Measurements from ENCODE around the gene CHD6.

Gene CHD6

DNA sequence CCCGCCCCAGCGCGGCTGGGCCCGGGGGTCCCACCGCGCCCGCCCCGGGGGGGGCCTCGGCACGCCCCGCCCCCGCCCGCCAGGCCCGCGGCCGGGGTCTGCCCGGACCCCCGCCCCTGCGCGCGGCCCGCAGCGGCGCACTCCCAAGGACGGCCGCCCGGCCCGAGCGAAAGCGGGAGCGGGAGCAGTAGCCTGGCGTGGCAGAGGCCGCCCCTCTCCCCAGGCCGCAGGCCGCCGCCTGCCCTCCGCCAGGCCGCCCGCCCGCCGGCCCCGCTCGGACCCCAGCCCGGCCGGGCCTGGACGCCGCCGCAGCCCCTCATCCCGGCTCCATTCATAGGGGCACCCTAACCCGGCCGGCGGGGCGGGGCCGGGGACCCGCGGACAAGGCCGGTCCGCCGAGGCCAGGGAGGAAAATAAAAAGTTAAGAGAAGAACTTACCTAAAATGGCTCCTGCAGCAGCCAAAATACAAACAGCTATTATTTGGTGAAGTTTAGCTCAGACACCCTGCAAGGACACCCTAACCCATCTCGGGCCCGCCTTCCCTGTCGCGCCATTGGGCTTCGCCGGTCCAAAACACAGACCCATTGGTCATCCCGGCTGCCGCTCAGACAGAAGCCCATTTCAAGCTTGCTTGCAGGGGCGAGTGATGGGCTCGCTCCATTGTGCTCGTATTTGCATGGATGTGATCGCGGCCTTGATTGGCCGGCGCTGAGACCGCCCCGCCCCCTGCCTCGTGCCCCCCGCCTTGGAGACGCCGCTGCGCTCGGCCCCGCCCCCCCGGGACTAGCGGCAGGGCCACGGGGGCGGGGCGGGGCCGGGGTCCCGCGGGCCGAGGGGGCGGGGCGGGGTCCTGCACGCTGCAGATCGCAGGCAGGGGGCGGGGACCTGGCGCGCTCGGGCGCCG is at the start of gene CHD6:
Gene CHD6 (minus strand): TSS at position 476 of the 905 bp plus-strand sequence. CDS start 67,040 bp downstream, outside the sequence.
- DNase-seq, result peak; percentile 98 to 99

GRCh38 chr20:41664584-41664983 is 46.4 kb upstream of the CHD6 start:
- DNase-seq, result no peak

DNA sequence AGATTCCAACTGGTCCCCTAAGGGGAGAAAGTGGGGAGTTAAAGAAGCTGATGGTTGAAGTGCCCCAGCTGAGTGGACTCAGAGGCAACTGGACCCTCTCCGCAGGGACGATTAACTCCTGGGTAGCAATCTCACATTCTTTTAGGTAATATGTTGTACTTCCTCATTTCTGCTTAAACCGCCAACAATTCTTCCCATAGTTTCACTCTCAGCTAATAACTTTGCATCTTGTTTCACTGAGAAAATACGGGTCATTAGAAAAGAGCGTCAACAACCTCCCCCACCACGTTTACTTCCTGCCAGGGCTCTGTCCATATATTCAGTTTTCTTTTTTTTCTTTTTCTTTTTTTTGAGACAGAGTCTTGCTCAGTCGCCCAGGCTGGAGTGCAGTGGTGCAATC is 39.5 kb upstream of the CHD6 start:
- DNase-seq, result no peak

DNA sequence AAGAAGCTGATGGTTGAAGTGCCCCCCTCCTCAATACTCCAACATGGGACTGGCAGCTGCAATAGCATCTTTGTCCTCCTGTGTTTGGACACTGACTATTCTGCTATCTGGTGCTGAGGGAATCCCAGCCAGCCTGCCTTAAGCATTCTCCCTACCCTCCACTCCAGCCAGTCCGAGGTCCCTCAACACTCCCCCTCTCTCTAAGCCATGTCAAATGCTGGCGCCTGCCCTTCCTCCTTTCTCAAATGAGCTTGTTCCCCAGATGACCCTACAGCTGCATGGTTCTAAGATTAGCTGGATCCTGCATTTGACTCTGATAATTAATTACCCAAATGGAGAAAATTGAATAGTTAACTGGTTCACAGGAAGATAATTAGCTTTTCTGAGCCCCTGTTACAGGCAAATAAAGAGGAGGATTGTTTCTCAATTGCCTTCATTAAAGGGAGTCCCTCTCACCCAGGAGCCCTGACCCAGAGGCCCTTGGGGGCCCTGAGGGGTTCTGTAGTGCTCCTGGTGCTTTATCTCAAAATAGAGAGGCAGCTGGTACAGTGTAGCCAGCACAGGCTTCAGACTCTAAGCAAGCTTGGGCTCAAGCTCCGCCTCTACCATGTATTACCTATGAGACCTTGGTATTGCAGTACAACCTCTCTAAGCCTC is 37.9 kb upstream of the CHD6 start:
- no peak for DNase-seq

- DNase-seq, result no peak
These were observed 36.7 kb upstream of the CHD6 start for GRCh38 chr20:41654884-41655283.

DNA sequence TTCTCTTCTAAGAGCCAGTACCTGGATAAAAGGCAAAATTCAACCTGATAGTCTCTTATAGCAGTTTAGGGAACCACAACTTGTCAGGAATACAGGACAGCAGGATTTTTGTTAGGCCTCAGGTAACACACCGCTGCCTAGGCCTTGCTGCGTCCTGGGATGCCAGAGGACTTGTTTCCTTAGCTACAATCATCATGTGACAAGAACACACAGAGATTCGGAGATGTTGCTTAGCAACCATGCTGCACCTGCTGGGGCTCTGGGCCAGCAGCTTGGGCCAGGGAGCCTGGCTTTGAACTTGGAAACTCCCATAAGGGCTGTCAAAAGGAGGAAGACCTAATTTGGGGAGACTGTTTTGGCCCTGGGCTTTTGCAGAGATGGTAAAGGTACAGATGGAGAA is 36.1 kb upstream of the CHD6 start:
- no peak for DNase-seq

GRCh38 chr20:41650231-41650948 is 32.2 kb upstream of the CHD6 start:
- no peak for DNase-seq

- no peak for DNase-seq
These were observed 31.3 kb upstream of the CHD6 start for GRCh38 chr20:41649489-41649888.

DNA sequence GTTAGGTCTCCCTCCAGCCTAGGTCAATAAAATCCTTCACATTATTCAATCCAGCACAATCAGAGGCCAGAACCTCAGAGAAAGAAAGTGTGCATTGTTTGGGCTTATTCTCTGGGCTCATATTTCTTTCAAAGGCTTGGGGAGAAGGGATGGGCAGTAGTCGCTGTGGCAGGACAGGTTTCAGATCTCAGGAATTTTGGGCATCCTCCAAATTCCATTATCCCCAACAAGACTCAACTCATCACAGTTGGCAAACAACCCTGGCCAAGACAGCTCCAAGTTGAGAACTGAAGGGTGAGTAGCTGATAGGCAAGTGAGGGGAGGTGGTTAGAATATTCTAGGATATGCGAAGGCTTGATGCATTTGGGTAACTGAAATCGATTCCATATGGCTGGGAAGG is 27.2 kb upstream of the CHD6 start:
- no peak for DNase-seq

GRCh38 chr20:41643504-41643938 is 25.3 kb upstream of the CHD6 start:
- DNase-seq, result no peak

DNA sequence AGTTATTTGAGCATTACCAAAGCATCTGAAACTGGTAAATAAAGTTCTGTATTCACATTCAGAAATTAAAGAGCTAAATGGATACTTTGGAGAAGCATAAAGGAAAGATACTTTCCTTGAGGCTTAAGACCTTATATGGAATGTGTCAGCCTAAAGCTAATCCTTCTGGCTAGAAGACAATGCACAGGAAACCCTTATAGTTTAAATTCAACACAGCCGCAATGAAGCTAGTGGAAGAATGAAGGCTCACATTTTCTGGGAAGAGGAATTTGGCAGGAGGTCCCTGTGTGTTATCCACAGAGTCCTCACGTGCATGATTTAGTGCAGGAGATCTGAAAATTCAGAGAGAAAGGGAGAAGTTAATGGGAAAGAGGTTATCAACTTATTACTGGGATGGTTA is 21.5 kb upstream of the CHD6 start:
- no peak for DNase-seq

- no peak for DNase-seq
These were observed 20.3 kb upstream of the CHD6 start for GRCh38 chr20:41638456-41638855.

GRCh38 chr20:41635158-41635557 is 17.0 kb upstream of the CHD6 start:
- no peak for DNase-seq

- DNase-seq, result no peak
These were observed 14.7 kb upstream of the CHD6 start for GRCh38 chr20:41632896-41633295.

DNA sequence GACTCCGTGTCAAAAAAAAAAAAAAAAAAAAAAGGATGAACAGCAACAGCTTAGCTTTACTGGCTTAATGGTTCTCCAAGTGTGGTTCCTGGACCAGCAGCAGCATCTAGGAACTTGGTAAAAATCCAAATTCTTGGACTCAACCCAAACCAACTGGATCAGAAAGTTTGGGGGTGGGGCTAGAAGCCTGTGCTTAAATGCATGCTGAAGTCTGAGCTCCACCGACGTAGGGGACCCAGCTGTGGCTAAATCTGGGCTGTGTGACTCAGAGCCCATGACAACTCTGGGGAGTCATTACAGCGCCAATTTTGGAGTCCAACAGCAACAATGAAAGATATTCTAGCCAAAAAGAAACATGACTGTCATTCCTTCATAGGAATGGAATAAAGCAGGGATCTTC is 13.6 kb upstream of the CHD6 start:
- no peak for DNase-seq

DNA sequence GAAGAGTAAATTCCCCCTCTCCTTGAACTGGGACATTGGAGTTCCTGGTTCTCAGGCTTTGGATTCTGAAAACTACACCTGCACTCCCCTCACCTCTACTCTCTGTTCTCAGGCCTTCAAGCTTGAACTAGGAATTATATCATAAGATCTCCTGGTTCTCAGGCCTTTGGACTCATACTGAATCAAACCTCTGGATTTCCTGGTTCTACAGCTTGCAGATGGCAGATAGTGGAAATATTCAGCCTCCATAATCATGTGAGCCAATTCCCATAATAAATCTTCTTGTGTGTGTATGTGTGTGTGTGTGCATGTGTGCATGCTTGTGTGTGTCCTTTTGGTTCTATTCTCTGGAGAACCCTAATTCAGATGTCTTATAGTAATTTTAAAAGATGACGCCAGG is 12.7 kb upstream of the CHD6 start:
- no peak for DNase-seq

GRCh38 chr20:41627611-41628244 is 9.6 kb upstream of the CHD6 start:
- DNase-seq, result no peak

- no peak for DNase-seq
These were observed 8.9 kb upstream of the CHD6 start for GRCh38 chr20:41627001-41627495.

- DNase-seq, result no peak
These were observed 5.6 kb upstream of the CHD6 start for GRCh38 chr20:41623625-41624375.

- no peak for DNase-seq
These were observed 4.4 kb upstream of the CHD6 start for GRCh38 chr20:41622584-41622983.

- DNase-seq, result no peak
These were observed 3.8 kb upstream of the CHD6 start for GRCh38 chr20:41621971-41622370.

- DNase-seq, result no peak
These were observed 3.2 kb upstream of the CHD6 start for GRCh38 chr20:41621421-41621820.

Data from stimulated activated CD4-positive, alpha-beta T cell treated with anti-CD3 and anti-CD28 coated beads, Interleukin-4, amount 100 ng/mL, for 4 hours (primary cell).